Measurements from ENCODE around the gene ZMYM4. TPM values are rescaled to one million over a fixed set of nuclear protein-coding genes. Genes with fewer than 3 reads are reported as not detected.

The ZMYM4 gene
- total RNA-seq, 2 donors from 2014 or later: 29.0 to 42.8 TPM

GRCh38 chr1:35382107-35382506 lies 113.6 kb downstream of the ZMYM4 start:
- TF ChIP-seq, protein P1, sequence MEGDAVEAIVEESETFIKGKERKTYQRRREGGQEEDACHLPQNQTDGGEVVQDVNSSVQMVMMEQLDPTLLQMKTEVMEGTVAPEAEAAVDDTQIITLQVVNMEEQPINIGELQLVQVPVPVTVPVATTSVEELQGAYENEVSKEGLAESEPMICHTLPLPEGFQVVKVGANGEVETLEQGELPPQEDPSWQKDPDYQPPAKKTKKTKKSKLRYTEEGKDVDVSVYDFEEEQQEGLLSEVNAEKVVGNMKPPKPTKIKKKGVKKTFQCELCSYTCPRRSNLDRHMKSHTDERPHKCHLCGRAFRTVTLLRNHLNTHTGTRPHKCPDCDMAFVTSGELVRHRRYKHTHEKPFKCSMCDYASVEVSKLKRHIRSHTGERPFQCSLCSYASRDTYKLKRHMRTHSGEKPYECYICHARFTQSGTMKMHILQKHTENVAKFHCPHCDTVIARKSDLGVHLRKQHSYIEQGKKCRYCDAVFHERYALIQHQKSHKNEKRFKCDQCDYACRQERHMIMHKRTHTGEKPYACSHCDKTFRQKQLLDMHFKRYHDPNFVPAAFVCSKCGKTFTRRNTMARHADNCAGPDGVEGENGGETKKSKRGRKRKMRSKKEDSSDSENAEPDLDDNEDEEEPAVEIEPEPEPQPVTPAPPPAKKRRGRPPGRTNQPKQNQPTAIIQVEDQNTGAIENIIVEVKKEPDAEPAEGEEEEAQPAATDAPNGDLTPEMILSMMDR (IDR thresholded peaks at IDR 0.05): no peak
- no peaks in the 10 kb centered on the region for H3K9me3 ChIP-seq
- no peak overlapping the region for H3K4me3 ChIP-seq
- DNase-seq (ENCODE audit: low spot score): no peak
- H3K27me3 ChIP-seq (replicated peaks; ENCODE audit: insufficient read depth): no peaks in the 10 kb centered on the region
- ATAC-seq (ENCODE audit: insufficient number of reproducible peaks, low FRiP score, low read depth): no peak
- H3K4me1 ChIP-seq (ENCODE audit: control insufficient read depth in 1 of 2, low read depth in 2 of 2): no peaks in the 10 kb centered on the region
- H3K36me3 ChIP-seq: peaks cover 2% of the 10 kb centered on the region
- no peak overlapping the region for H3K27ac ChIP-seq

DNA sequence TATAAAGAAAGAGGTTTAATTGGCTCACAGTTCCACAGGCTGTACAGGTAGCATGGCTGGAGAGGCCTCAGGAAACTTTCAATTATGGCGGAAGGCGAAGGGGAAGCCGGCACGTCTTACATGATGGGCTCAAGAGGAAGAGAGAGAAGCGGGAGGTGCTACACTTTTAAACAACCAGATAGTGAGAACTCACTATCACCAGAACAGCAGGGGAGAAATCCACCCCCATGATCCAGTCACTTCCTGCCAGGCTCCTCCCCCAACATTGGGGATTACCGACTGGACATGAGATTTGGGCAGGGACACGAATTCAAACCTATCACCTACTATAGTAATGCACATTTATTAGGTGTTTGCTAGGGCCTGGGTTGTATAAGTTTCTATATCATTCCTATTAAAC lies 117.8 kb downstream of the ZMYM4 start:
- Histone ChIP-seq H3K4me1 (ENCODE audit: control insufficient read depth in 1 of 2, low read depth in 2 of 2) (no peaks in the 10 kb centered on the region), H3K4me3 (no peak overlapping the region), H3K27me3 (replicated peaks; ENCODE audit: insufficient read depth) (no peaks in the 10 kb centered on the region), H3K27ac (no peak overlapping the region), H3K9me3 (no peaks in the 10 kb centered on the region), H3K36me3 (peaks cover 10% of the 10 kb centered on the region)
- ATAC-seq (ENCODE audit: insufficient number of reproducible peaks, low FRiP score, low read depth) (no peak), DNase-seq (ENCODE audit: low spot score) (no peak)
- TF ChIP-seq, protein P1 (IDR thresholded peaks at IDR 0.05): no peak

- Histone ChIP-seq H3K36me3 (peaks cover 10% of the 10 kb centered on the region), H3K4me1 (ENCODE audit: control insufficient read depth in 1 of 2, low read depth in 2 of 2) (no peaks in the 10 kb centered on the region), H3K27me3 (replicated peaks; ENCODE audit: insufficient read depth) (no peaks in the 10 kb centered on the region), H3K9me3 (no peaks in the 10 kb centered on the region), H3K27ac (no peak overlapping the region), H3K4me3 (no peak overlapping the region)
- TF ChIP-seq, protein P1 (IDR thresholded peaks at IDR 0.05): no peak
- DNase-seq (ENCODE audit: low spot score): no peak
- ATAC-seq (ENCODE audit: insufficient number of reproducible peaks, low FRiP score, low read depth): no peak
Measured at GRCh38 chr1:35386959-35387358, 118.5 kb downstream of the ZMYM4 start.

DNA sequence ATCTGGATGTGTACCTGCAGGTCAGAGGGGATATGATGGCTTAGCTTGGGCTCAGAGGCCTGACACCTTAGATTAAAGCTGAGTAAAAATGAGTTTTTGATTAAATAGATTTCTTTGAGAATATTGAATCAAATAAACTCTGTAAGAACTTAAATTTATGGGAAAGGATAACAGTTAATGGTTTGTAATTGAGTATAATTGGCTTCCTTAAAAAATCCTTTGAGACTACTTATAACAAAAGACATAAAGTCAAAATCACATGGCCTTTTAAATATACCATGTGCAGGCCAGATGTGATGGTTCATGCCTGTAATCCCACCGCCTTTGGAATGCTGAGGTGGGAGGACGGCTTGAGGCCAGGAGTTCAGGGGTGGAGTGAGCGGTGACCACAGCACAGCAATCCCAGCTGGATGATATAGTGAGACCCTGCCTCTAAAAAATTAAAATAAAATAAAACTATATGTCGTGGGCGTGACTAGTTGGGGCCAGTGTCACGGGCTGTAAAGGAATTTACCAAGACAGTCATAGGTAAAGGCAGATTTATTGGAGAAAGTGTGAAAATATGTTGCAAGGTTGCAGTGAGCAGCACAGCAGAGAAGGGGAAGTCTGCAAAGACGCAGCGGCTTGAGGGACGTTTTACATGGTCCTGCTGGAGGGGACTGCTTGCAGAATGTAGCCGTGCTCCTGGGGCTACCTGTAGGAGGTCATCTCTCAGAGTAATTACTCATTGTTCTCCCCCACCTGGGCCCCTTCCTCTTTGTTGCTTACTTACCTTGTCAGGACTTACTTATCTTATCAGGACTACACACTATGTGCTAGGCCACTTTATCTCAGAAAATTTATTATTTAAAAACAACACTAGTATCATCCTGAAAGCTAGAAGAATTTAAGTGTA lies 122.3 kb downstream of the ZMYM4 start:
- Histone ChIP-seq H3K27ac (no peak overlapping the region), H3K4me3 (no peak overlapping the region)
- TF ChIP-seq, protein P1 (IDR thresholded peaks at IDR 0.05): no peak

DNA sequence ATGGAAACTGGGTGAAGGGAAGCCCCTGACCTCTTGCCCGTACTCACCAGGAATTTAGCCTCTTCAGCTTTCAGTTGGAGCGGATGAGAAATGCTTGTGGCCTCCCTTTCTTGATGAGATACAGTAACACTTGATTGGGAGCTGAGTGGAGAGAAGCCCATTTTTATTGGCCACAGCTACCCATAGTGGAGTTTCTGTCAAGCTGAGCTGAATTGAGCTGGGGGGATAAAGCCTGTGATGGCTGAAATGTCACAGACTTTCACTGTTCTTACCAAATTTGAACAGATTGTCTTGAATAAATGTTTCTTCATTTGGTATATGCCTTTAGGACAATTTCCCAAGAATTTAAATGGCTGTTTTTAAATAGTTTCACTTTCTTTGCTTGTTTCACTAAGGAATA lies 125.9 kb downstream of the ZMYM4 start:
- H3K4me3 ChIP-seq: no peak overlapping the region
- H3K36me3 ChIP-seq: peaks cover 25% of the 10 kb centered on the region
- TF ChIP-seq, protein P1 (IDR thresholded peaks at IDR 0.05): no peak
- no peaks in the 10 kb centered on the region for H3K9me3 ChIP-seq
- H3K27me3 ChIP-seq (replicated peaks; ENCODE audit: insufficient read depth): no peaks in the 10 kb centered on the region
- DNase-seq (ENCODE audit: low spot score) (no peak), ATAC-seq (ENCODE audit: insufficient number of reproducible peaks, low FRiP score, low read depth) (no peak)
- no peaks in the 10 kb centered on the region for H3K4me1 ChIP-seq (ENCODE audit: control insufficient read depth in 1 of 2, low read depth in 2 of 2)
- H3K27ac ChIP-seq: no peak overlapping the region

More for the DNA sequence above, 122.3 kb downstream of the ZMYM4 start:
- Histone ChIP-seq H3K9me3 (no peaks in the 10 kb centered on the region), H3K4me1 (ENCODE audit: control insufficient read depth in 1 of 2, low read depth in 2 of 2) (no peaks in the 10 kb centered on the region), H3K36me3 (peaks cover 11% of the 10 kb centered on the region), H3K27me3 (replicated peaks; ENCODE audit: insufficient read depth) (no peaks in the 10 kb centered on the region)
- ATAC-seq (ENCODE audit: insufficient number of reproducible peaks, low FRiP score, low read depth) (no peak), DNase-seq (ENCODE audit: low spot score) (no peak)
